K562 (cell line): ENCODE data around the gene TRIM40. TPM values are rescaled to one million over a fixed set of nuclear protein-coding genes. Genes with fewer than 3 reads are reported as not detected.

ENCODE experiments used
- ATAC-seq: fragments of 200-7000 bp; cut with Tn5 transposase; 3 replicates; pipeline ENCODE4 v1.9.1; 2020; ENCODE audit warnings: moderate library complexity
- BruUV-seq: library from RNA; stranded (reverse); fragments of 400-500 nt; replicated peaks from 2 replicates; lab custom pipeline; 2021; lab: Mats Ljungman, UMichigan
- CTCF ChIA-PET: fragments of 300-600 bp; formaldehyde crosslinking; extraction: SDS; loops from one replicate; lab custom pipeline; 2021; ENCODE audit warnings: low intra/inter-chr PET ratio; lab: Yijun Ruan, JAX
- POLR2A ChIA-PET: fragments of 300-600, 350-650 bp; sonication (Branson Sonifier 250); formaldehyde crosslinking; extraction: SDS; loops from one replicate; lab custom pipeline; 2021; ENCODE audit warnings: antibody characterized with exemption, inconsistent platforms; lab: Yijun Ruan, JAX
- DNase-seq, 4 experiments: peaks; one replicate each; pipeline versions ENCODE4 v3.0.0 to v3.0.0-alpha.2; 2011 to 2018; ENCODE audit warnings: low spot score in 3 of 4, mixed read lengths in 3 of 4; ENCODE audit errors: extremely low read depth in 1 of 4
- FAIRE-seq: peaks from 2 replicates; lab custom pipeline; 2011; peaks lifted over from hg19 to GRCh38; lab: Jason Lieb, UNC
- H2AFZ ChIP-seq: 2 replicates; pipeline ENCODE4 v1.6.0; 2011; ENCODE audit warnings: low read depth, low read length, control low read depth, inconsistent platforms
- H3K27ac ChIP-seq: fragments of 200-600 bp; 3 replicates; pipeline ENCODE4 v1.8.0; 2011; ENCODE audit warnings: low read depth, mild to moderate bottlenecking, control low read depth, inconsistent platforms, low read length, moderate library complexity, mixed read lengths; ENCODE audit errors: extremely low read depth
- H3K27me3 ChIP-seq, 2 experiments: fragments of 300-600 bp in 1 of 2; 2 replicates in 1 of 2; 3 replicates in 1 of 2; pipeline versions ENCODE4 v1.6.0 to v1.8.0; 2011; ENCODE audit warnings: inconsistent platforms in 2 of 2, low read length in 2 of 2, mild to moderate bottlenecking in 1 of 2, mixed read lengths in 1 of 2, moderate library complexity in 1 of 2; ENCODE audit not compliant: control insufficient read depth in 2 of 2, insufficient read depth in 2 of 2
- H3K36me3 ChIP-seq: fragments of 300-600 bp; 3 replicates; pipeline ENCODE4 v1.8.0; 2011; ENCODE audit warnings: mild to moderate bottlenecking, low read length, inconsistent platforms; ENCODE audit not compliant: control insufficient read depth, insufficient read depth
- H3K4me1 ChIP-seq, 2 experiments: fragments of 200-600 bp in 1 of 2; replicated peaks in 1 of 2; 2 replicates in 1 of 2; 3 replicates in 1 of 2; pipeline versions ENCODE4 v1.5.1 to v1.8.0; 2011; ENCODE audit warnings: inconsistent platforms in 2 of 2, low read length in 2 of 2, mild to moderate bottlenecking in 1 of 2, mixed read lengths in 1 of 2, moderate library complexity in 1 of 2; ENCODE audit not compliant: control insufficient read depth in 2 of 2, insufficient read depth in 2 of 2
- H3K4me2 ChIP-seq: 2 replicates; pipeline ENCODE4 v1.6.1; 2011; ENCODE audit warnings: low read length, control low read depth, inconsistent platforms, mixed read lengths; ENCODE audit not compliant: insufficient read depth
- H3K4me3 ChIP-seq: fragments of 200-600 bp; sonication (generic), shearing (Covaris generic); 2 replicates; pipeline ENCODE4 v1.5.1; 2016; ENCODE audit warnings: control low read depth, inconsistent platforms
- H3K79me2 ChIP-seq: fragments of 200-600 bp; 3 replicates; pipeline ENCODE4 v1.8.0; 2011; ENCODE audit warnings: low read length, inconsistent platforms; ENCODE audit not compliant: control insufficient read depth, insufficient read depth
- H3K9ac ChIP-seq, 2 experiments: 2 replicates each; pipeline versions ENCODE4 v1.6.0 to v1.6.1; 2011; ENCODE audit warnings: low read depth in 2 of 2, low read length in 2 of 2, control low read depth in 1 of 2, inconsistent platforms in 1 of 2, mild to moderate bottlenecking in 1 of 2, mixed read lengths in 1 of 2; ENCODE audit not compliant: insufficient read depth in 1 of 2
- H3K9me1 ChIP-seq: one replicate; pipeline ENCODE4 v1.6.0; 2011; ENCODE audit warnings: inconsistent platforms, mild to moderate bottlenecking, low read length, moderate library complexity; ENCODE audit not compliant: control insufficient read depth, insufficient read depth
- H3K9me3 ChIP-seq: replicated peaks from 2 replicates; pipeline ENCODE4 v1.5.1; 2011; ENCODE audit warnings: low read depth, low read length, inconsistent platforms; ENCODE audit not compliant: control insufficient read depth, insufficient read depth
- H4K20me1 ChIP-seq: replicated peaks from 2 replicates; pipeline ENCODE4 v1.6.1; 2011; ENCODE audit warnings: low read length, inconsistent platforms, mixed read lengths; ENCODE audit not compliant: control insufficient read depth, insufficient read depth
- SMARCC2 ChIP-seq: fragments of 450-650 bp; IDR thresholded peaks from 2 replicates; pipeline ENCODE4 v1.6.1; 2017; ENCODE audit warnings: antibody characterized with exemption, moderate library complexity, mild to moderate bottlenecking, low read depth
- ZC3H4 ChIP-seq: sonication (generic); formaldehyde crosslinking; IDR thresholded peaks from 2 replicates; pipeline ENCODE4 v1.9.0; 2021; ENCODE audit warnings: missing genetic modification reagents, borderline replicate concordance
- ZNF589 ChIP-seq: fragments of 200-800 bp; sonication (Bioruptor generic); IDR thresholded peaks from 2 replicates; pipeline ENCODE4 v1.6.1; 2016; ENCODE audit warnings: low read depth, missing genetic modification characterization, missing compliant biosample characterization
- ZNF696 ChIP-seq: fragments of 250-450 bp; sonication (Bioruptor Pico); conservative IDR thresholded peaks from 2 replicates; pipeline ENCODE4 v1.4.0; 2020; ENCODE audit warnings: mild to moderate bottlenecking, moderate library complexity
- WGBS: fragments of 100-300 bp; shearing (Covaris generic); methylation state at CpG from one replicate; pipeline ENCODE4 v1.1.6; 2016; ENCODE audit warnings: low coverage, mixed read lengths; ENCODE audit not compliant: insufficient coverage; ENCODE audit errors: missing lambda C conversion rate; 5-methylcytosine and 5-hydroxymethylcytosine counted together
- in situ Hi-C: fragments of 300-500 bp; cut with MboI; formaldehyde crosslinking; loops from 4 replicates; pipeline ENCODE4 v1.15.0; 2018; ENCODE audit warnings: inconsistent platforms, mixed read lengths
- intact Hi-C: fragments of 100-400 bp; cut with micrococcal nuclease; formaldehyde crosslinking; loops from 2 replicates; pipeline ENCODE4 v1.14.2; 2022
- polyA plus RNA-seq, 8 experiments: library from polyadenylated mRNA; depleted of rRNA in 4 of 8; stranded (reverse) in 5 of 8; unstranded in 3 of 8; fragments of >200 nt; fragmentation: Nextera tagmentation in 2 of 8; fragmentation: Illumina TruSeq in 1 of 8; extraction: Ambion mirVana in 2 of 8; extraction: Trizol in 1 of 8; gene quantifications; 2 replicates each; pipeline versions ENCODE4 v1.2.1 to v1.2.3, GENCODE V29; 2011 to 2014; ENCODE audit warnings: inconsistent platforms in 1 of 8, missing spikeins in 1 of 8
- total RNA-seq, 7 experiments: library from RNA; depleted of rRNA in 6 of 7; stranded (reverse); fragments of >200 nt in 6 of 7; fragmentation: Illumina TruSeq in 2 of 7; extraction: Trizol in 2 of 7; gene quantifications; 2 replicates each; pipeline versions ENCODE4 v1.2.1 to v1.2.3, GENCODE V29; 2011 to 2021; ENCODE audit warnings: low replicate concordance in 1 of 7

Gene TRIM40
- total and polyA plus RNA-seq, 9 of the 15 experiments (the other 6 are each of a cell fraction or from before 2014, with no cell fraction given), result 0.04 to 0.08 TPM; not detected in 7

DNA sequence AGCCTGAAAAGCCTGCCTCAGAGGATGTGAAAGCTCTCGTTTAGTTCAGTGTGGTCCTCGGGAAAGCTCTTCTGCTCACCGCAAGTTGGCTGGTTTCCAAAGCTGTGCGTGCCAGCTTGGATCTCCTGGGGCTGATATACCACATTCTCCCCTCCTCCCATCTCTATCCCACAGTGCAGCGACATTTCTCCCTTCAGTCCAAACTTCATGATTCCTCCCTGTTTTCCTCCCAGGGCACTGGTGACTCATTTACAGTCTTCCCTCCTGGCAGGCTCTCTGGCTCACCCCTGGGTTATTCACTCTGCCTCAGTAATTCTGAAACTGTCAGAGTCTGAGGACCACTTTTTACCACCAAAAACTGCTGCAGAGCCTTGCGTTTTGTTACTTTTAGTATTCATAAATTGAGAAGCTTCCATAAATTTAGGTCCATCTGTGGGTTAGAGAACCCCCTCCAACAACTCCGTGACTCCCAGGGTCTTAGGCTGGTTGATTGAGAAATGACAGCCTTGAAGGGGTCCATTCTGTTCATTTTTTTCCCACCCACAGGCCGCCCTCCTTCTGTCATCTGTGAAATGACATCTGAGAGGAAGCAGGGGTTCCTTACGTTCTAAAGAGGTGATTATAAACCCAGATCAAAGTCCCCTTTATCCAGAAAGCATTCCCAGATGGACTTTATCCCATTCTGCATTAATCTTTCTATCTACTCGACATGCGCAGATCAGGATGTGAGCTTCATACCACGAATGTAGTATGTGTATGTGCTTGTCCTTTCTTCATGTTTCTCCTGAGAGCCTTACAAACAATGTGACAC, 19.0 kb downstream of the TRIM40 start:
- Histone ChIP-seq H3K79me2 (no peaks in the 10 kb centered on the region), H3K4me1 (peaks cover 4 to 34% of the 10 kb centered on the region in 2 experiments), H3K36me3 (no peaks in the 10 kb centered on the region), H3K9me1 (no peaks in the 10 kb centered on the region), H2AFZ (no peak overlapping the region), H4K20me1 (no peaks in the 10 kb centered on the region), H3K27ac (no peak overlapping the region), H3K27me3 (peaks cover 0 to 18% of the 10 kb centered on the region in 2 experiments; a peak in 3 of 5 replicates), H3K4me3 (no peak overlapping the region), H3K9ac (no peak overlapping the region), H3K9me3 (no peaks in the 10 kb centered on the region), H3K4me2 (no peak overlapping the region)
- 12% methylated on average over 12 of the region's 12 CpGs for WGBS
- POLR2A ChIA-PET, result interaction anchor here (0.6 kb wide), 1 partner anchor 888 kb away, joined by 4 read pairs; no protein-coding TSS in a partner anchor
- TF ChIP-seq ZC3H4 (CRISPR knock-in tag), result no peak
- TF ChIP-seq SMARCC2, result no peak
- ATAC-seq (no peak), DNase-seq (no peak), FAIRE-seq (no peak)
- CTCF ChIA-PET, result no interaction called here
- intact Hi-C loops (no loop called here), in situ Hi-C loops (no loop called here)
- no TSS peak for BruUV-seq

GRCh38 chr6:30155520-30156261, 19.8 kb downstream of the TRIM40 start:
- H3K4me2 ChIP-seq, result peak overlapping the region; percentile 22; the same call in 1 of the 2 replicates
- H4K20me1 ChIP-seq, result no peaks in the 10 kb centered on the region
- no peak overlapping the region for H3K27ac ChIP-seq
- H3K4me3 ChIP-seq, result no peak overlapping the region
- ATAC-seq (no peak), DNase-seq (no peak), FAIRE-seq (no peak)
- H3K4me1 ChIP-seq, result peaks cover 6 to 33% of the 10 kb centered on the region in 2 experiments
- TF ChIP-seq ZNF696 (CRISPR knock-in tag), result no peak
- TF ChIP-seq ZNF589 (CRISPR knock-in tag), result peak; percentile 74; the same call in 1 of the 2 replicates
- in situ Hi-C loops, result no loop called here
- CTCF ChIA-PET, result no interaction called here
- H3K36me3 ChIP-seq, result no peaks in the 10 kb centered on the region
- H3K9me1 ChIP-seq, result no peaks in the 10 kb centered on the region
- intact Hi-C loops, result no loop called here
- no peak overlapping the region; the same call in 1 of the 2 replicates for H2AFZ ChIP-seq
- POLR2A ChIA-PET, result no interaction called here
- H3K9ac ChIP-seq, result no peak overlapping the region
- no peaks in the 10 kb centered on the region for H3K9me3 ChIP-seq
- BruUV-seq, result no TSS peak
- WGBS, result 25% methylated on average over 2 of the region's 2 CpGs
- H3K79me2 ChIP-seq, result no peaks in the 10 kb centered on the region
- peaks cover 2 to 23% of the 10 kb centered on the region in 2 experiments; a peak in 3 of 5 replicates for H3K27me3 ChIP-seq
